GM06990 (cell line): ENCODE results near the gene TGFBR3.

ENCODE experiments used
- DNase-seq: peaks from one replicate; pipeline ENCODE4 v3.0.0-alpha.2; 2011; ENCODE audit not compliant: insufficient read length; ENCODE audit errors: extremely low read depth
- H3K27me3 ChIP-seq: replicated peaks from 2 replicates; pipeline ENCODE4 v1.6.0; 2011; ENCODE audit warnings: low read length; ENCODE audit not compliant: control insufficient read depth, insufficient read depth
- H3K36me3 ChIP-seq: 2 replicates; pipeline ENCODE4 v1.5.1; 2011; ENCODE audit warnings: low read length; ENCODE audit not compliant: control insufficient read depth, insufficient read depth
- H3K4me3 ChIP-seq: replicated peaks from 2 replicates; pipeline ENCODE4 v1.5.1; 2011; ENCODE audit warnings: low read depth, mild to moderate bottlenecking, control low read depth, low read length
- CTCF ChIP-seq: IDR thresholded peaks from 2 replicates; pipeline ENCODE4 v1.5.1; 2011; ENCODE audit warnings: low read length, control low read depth, mild to moderate bottlenecking, inconsistent platforms; ENCODE audit not compliant: insufficient read depth, poor library complexity, severe bottlenecking

The TGFBR3 gene

GRCh38 chr1:91919962-91920361 is 34.0 kb upstream of the TGFBR3 start:
- no peak for DNase-seq
- Histone ChIP-seq H3K36me3 (no peaks in the 10 kb centered on the region), H3K4me3 (no peak overlapping the region), H3K27me3 (no peaks in the 10 kb centered on the region)
- TF ChIP-seq CTCF, result no peak

DNA sequence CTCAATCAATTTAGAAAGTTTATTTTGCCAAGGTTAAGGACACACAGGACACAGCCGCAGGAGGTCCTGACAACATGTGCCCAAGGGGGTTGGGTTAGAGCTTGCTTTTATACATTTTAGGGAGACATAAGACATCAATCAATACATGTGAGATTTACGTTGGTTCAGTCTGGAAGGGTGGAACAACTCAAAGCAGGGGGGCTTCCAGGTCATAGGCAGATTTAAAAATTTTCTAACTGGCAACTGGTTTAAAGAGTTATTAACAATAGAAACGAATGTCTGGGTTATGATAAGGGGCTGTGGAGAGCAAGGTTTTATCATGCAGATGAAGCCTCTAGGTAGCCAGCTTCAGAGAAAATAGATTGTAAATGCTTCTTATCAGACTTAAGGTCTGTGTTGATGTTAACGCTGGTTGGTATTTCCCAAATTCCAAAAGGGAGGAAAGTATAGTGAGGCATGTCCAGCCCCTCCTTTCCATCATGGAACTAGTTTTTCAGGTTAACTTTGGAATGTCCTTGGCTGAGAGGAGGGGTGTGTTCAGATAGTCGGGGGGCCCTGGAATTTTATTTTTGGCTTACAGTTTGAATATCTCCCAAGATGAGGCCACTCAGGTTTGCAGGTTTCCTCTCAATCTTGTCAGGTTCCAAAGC is 31.0 kb upstream of the TGFBR3 start:
- TF ChIP-seq CTCF, result no peak
- no peak for DNase-seq
- no peaks in the 10 kb centered on the region for H3K27me3 ChIP-seq
- no peak overlapping the region for H3K4me3 ChIP-seq
- H3K36me3 ChIP-seq, result no peaks in the 10 kb centered on the region

DNA sequence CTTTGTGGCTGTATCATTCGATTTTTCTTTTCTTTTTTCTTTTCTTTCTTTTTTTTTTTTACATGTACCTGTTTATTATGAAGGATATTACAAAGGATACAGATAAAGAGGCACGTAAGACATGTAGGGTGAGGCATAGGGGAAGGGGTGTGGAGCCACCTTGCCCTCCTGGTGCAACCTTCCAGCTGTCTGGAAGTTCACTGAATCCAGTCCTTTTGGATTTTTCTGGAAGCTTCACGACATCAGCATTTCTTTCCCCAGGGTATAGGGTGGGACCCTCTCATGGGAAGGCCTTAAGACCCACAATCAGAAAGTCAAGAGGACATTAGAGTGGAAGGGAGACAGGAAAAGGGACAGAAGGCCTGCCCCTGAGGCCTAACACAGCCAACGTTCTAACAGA is 30.1 kb upstream of the TGFBR3 start:
- TF ChIP-seq CTCF, result no peak
- no peaks in the 10 kb centered on the region for H3K27me3 ChIP-seq
- no peak for DNase-seq
- H3K36me3 ChIP-seq, result no peaks in the 10 kb centered on the region
- H3K4me3 ChIP-seq, result no peak overlapping the region

DNA sequence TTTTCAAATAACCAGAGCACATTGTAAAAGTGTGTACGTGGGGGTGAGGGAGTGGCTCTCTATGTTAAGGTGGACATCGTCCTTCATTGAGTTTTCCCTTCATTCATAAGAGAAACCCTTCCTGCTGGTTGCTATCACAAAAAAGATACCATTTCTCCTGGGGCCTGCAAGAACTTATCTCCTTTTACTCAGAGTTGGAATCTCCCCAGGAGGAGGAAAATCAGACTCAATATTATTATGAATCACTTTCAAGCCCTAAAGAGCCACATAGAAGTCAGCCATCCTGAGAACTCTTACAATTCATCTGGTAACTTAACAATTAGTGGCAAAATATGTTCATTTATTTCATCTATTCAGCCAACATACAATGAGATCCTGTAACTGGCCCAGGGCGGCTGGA is 27.1 kb upstream of the TGFBR3 start:
- no peaks in the 10 kb centered on the region for H3K27me3 ChIP-seq
- no peak for TF ChIP-seq CTCF
- H3K36me3 ChIP-seq, result no peaks in the 10 kb centered on the region
- H3K4me3 ChIP-seq, result no peak overlapping the region
- no peak for DNase-seq

DNA sequence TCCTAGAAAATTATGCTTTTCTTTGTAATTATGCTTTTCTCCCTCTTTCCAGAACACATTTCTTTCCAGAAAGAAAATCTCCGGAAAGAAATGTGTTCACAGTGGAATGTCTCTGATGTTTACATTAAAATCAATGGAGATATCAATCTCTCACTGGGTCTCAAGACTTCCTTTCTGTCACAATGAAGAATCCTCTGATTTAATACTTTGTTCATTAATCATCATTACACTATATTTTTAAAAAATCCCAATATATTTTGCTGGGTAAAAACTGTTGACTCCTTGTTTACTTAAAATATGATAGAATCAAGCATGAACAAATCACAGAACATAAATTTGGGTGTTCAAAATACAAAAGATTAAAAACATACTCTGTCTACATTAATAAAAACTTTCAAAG is 26.3 kb upstream of the TGFBR3 start:
- DNase-seq, result no peak
- no peak for TF ChIP-seq CTCF

DNA sequence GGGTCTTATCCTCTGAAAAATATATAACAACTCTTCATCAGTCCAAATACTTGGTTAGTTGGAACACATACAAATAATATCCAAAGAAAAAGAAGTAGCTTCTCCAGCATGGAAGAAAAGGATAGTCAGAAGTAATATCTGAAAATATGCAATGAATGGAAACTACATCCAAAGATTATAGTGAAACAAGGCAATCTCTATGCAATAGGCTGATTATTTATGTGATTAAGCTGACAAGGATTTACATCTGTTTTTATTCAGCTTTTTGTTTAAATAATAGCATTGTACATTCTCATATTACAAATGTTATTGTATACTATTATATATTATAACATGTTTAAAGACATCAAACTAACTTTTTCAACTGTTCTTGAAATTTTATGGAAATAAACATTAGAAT is 15.3 kb upstream of the TGFBR3 start:
- no peak for TF ChIP-seq CTCF
- H3K36me3 ChIP-seq, result no peaks in the 10 kb centered on the region
- no peaks in the 10 kb centered on the region for H3K27me3 ChIP-seq
- no peak overlapping the region for H3K4me3 ChIP-seq
- no peak for DNase-seq

More for the DNA sequence above, 26.3 kb upstream of the TGFBR3 start:
- Histone ChIP-seq H3K27me3 (no peaks in the 10 kb centered on the region), H3K4me3 (no peak overlapping the region), H3K36me3 (no peaks in the 10 kb centered on the region)
